Embryonic facial prominence (tissue), 1 donor: ENCODE data around the gene GJC3.
"Not testable (repeated sequence)": the region's sequence is repeated elsewhere in the genome, so short reads cannot be mapped to it uniquely, and the experiment has no call there.

Source experiments
- DNase-seq: peaks from one replicate; pipeline ENCODE4 v3.0.0-alpha.2; 2016; ENCODE audit errors: extremely low spot score

GJC3 gene

DNA sequence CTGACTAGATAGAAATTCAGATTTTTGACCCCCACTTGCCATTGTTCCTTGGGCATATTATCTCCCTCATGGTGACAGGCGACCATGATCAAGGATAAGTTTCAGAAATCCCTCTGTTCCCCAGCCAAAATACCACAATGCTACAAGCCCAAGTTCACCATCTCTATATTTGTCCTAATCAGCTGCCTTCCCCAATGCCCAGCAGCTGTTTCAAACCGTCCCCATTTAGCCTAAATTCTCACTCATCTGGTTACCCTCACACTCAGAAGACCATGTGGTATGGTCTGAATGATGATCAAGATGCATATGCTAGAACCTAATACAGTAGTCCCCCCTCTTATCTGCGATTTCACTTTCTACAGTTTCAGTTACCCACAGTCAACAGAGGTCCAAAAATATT lies 956 bp upstream of the GJC3 start:
- no peak for DNase-seq

DNA sequence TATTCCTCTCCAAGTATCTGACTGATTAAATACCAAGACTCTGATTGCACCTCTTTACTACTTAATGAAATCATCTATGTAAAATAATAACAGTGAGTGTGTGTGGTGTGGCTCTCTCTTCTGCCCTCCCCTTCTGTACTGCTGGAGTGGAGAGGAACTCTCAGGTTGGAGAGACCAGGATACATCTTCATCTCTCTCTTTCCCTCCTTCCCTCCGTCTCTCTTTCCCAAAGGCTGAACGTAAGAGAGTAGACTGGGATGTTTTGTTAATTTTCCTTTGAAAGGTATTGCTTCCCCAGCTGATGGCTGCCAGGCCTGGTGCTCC lies 272 bp upstream of the GJC3 start:
- no peak for DNase-seq

DNA sequence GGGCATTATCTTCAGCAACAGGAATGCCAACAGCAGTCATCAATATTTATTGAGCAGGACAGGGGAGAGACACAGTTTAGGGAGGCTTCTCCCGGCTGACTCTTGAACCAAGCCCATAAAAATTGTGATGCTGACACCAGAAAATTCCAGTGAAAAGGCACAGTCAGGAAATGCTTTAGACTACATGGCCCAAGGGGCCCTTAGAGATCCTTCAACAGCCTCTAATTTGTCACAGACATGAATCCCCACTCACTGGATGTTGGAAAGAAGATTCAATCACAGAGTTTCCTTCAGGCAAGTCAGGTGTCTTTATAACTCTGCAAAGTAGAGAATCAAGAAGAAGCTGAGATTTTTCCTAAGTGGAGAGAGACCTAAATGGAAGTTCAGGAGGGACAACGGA lies 1.2 kb downstream of the GJC3 start:
- DNase-seq: no peak

DNA sequence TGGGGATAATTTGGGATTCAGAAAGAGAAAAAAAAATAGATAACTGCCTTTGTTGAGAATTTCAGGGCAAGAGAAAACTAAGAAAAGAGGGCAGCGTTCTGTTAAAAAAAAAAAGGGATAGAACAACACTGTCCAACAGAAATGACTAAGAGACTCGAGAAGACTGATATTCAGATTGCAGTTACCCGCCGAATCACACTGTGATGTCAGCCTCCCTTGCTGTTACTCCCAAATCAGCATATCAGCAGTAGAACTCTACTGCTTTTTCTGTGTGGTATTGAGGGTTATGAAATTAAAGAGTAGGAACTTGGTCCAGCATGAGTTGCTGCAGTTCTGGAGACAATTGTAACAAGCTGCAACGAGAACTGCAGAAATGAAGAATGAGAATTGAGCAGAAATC lies 1.9 kb downstream of the GJC3 start:
- DNase-seq: no peak

DNA sequence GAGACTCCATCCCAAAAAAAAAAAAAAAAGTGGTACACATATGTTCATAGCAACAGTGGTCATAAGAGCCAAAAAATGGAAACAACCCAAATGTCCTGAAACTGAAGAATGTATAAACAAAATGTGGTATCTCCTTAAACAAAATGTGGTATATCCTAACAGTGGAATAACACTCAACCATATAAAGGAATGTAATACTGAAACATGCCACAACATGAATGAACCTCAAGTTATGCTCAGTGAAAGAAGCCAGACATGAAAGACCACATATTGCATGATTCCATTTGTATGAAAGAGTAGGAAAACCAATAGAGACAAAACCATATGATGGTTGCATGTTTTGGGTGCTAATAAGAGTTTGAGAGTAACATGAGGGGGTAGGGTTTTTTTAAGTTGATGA lies 3.1 kb downstream of the GJC3 start:
- no peak for DNase-seq

DNA sequence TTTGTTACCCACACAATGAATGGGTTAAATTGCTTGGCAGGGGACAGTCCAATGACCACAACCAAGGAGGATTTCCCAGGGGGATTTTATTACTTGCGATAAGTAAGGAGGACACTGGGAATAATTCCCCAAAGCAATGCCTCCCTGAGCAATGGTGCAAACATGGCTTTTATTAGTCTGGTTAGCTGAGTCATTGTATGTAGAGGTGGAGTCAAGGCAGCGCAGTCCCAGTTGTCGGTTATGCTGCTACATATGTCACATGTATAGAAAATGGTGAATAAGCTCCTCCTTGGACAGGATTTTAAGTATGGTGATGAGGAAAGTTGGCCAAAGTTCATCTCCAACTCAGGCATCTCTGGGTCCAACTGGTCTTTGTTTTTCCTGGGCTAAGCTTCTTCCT lies 6.2 kb downstream of the GJC3 start:
- no peak for DNase-seq

DNA sequence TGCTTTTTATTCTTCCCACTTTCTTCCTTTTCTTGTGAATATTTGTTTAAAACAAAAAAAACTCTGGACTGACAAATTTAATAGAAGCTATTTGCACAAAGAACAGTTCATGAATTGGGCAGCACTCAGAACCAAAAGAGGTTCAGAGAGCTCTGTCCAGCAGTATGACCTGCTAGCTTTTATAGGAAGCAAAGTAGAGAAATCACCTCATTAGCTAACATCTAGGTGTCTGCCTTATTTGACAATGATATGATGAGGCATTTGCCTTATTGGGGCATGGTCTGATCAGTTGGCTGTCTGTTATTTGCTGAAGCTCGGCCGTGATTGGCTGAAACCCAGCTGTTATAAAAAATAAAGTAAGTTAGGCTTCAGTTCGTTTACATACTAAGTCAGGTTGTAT lies 9.3 kb downstream of the GJC3 start:
- DNase-seq: no peak

DNA sequence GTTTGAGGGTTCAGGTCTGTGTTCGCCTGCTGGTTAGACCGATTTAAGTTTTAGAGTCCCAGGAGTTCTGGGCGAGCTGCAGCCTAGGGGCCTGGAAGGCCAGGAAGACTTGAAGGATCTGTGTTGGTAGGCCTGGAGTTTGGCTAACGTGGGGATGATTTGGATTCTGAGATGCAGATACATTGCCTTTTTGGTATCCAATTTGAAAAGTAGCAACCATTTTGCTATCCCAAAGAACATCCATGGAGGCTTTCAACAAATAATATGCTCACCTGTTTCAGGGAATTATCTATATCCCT lies 9.7 kb downstream of the GJC3 start:
- DNase-seq: no peak

DNA sequence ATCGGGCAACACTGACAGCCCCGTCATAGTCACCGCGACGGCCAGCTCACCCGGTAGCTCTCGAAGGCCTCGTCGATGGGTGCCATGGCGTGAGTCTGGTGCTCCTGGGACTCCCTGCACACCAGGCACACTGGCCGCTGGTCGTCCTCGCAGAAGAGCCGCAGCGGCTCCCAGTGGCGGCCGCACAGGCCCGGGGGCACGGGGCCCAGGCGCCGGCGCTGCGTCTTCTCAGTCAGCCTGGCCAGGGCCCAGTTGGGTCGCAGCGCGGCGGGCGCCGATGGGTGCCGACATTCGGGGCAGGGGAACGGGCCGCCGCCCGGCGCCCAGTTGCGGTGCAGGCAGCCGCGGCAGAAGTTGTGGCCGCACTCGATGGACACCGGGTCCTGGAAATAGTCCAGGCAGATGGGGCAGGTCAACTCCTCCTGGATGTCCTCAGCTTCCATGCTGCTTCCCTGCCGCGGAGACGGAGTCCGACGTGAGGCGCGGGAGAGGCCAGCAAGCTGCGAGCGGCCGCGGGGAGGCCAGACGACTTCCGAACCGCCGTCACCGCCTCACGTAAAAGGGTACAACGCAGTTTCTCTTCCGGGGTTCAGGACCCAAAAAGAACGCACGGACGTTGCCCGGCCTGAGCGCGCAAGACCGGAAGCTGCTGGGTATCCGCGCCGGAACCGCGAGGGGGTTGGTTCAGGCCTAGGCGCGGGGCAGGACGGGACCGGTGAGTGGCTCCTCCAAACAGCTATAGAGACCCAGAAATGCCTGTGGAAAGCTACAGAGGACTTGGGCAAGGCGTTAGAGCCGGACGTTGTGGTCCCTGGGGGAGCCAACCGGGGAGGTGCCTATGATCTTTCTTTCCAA lies 10.2 kb downstream of the GJC3 start, which contains the start of gene TRIM4:
Gene TRIM4, minus strand, starts transcription at position 572 of the 855 bp plus-strand sequence. Its CDS starts 129 bp downstream, at position 443.
- DNase-seq: peak; percentile 56

DNA sequence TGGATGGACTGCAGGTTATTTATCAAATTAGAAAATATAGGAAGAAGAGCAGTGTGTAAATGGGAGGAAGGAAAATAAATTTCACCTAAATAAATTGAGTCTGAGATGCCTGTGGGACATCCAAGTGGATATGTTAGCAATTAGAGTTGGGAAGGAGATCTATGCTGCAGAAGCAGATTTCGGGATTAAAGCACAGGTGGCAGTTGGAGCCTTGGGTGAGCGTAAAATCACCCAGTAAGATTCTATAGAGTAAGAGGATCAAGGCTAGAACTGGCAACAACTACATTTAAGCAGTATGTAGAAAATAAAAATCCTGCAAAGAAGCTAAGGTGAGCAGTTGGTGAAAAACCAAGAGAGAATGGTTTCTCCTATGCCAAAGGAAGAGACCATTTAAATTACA lies 18.4 kb downstream of the GJC3 start:
- no peak for DNase-seq

DNA sequence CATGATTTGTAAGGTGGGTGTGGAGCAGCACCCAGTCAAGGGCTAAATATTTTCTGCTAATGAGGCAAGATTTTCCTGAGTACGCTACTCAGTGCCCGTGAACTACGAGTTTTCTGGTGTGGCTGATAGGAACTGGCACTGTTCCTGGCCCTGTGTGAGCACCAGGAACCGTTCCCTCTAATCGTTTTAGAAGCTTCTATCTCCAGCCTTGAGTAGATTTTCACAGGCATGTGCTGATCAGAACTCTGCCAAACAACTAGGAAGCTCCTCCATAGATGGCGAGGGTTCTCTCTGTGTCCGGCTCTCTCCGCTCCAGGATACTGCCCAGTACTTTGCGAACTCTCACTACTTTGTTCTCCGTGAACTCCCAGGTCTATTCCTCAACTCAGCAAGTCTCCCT lies 27.8 kb downstream of the GJC3 start:
- no peak for DNase-seq

DNA sequence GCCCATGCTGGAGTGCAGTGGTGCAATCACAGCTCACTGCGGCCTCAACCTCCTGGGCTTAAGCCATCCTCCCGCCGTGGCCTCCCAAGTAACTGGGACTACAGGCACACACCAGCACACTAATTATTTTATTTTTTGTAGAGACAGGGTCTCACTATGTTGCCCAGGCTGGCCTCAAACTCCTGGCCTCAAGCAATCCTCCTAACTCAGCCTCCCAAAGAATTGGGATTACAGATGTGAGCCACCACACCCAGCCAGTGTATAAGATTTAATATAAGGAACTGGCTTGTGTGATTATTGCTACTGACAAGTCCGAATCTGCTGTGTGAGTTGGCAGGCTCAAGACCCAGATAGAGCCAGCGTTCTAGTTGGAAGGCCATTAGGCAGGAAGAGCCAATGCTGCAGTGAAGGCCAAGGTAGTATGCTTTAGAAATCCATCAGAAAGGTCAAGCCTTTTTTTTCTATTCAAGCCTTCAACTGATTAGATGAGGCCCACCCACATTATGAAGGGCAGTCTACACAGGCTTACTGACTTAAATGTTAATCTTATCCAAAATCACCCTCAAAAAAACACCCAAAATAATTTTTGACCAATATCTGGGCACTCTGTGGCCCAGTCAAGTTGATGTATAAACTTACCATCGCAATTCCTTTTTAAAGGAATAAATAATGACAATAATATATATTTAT lies 29.4 kb downstream of the GJC3 start:
- DNase-seq: no peak

DNA sequence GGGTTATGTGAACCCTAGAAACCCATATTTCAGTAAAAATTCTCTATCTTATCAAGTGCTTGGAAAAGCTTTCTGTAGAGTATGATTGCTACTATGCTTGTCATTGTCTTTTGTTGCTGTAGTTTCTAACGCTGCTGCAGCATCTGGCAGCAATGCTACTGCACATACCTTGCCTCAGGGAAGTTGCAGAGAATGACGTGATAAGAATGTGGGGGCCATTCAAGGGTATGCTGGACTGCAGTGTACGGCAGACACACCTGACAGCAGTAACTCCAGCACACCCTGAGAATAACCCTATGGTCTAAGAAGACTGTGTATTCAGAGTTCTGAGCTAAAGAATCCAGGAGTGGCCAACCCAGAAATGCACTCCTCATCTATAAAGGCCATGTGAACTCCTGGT lies 30.6 kb downstream of the GJC3 start:
- no peak for DNase-seq

DNA sequence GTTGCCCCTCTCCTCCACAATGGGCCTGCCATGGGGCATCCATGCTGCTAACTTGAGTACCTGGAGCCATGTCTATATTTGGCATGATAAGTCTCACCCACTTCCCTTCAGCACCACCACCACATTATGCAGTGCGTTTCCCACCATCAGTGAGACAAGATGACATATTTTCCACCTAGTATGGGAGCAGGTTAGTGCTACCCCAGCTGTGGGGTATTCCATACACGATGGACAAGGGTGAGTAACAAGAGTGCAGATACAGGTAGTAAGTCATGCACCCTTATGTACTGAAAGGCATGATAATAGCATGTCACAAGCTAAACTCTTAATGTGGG lies 31.4 kb downstream of the GJC3 start:
- no peak for DNase-seq

DNA sequence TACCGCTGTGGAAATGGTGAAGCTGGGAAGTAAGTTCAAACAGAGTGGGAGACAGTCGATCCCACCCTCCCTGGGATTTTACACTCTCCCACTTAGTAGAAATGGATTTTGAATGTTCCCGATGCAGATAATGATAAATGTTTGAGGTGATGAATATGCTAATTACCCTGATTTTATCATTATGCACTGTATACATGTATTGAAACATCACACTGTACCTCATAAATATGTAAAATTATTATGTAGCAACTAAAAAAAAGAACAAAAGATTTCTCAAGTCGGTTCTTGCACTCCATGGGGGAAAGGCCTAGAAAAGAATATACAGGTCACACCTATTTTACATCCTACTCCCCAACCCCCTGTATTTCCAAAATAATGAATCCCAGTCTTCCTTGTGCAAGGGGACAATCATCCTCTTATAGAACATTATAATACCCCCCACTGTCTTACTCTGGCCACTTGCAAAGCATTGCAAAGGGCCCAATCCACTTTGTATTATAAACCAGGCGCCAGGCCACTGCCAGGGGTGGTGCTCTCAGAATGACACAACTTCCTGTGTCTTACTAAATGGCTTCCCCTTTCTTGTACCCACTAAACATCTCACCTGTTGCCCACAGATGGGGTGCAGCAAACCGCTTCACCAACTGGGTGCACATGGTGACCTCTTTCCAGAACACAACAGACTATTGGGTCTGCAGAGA lies 31.9 kb downstream of the GJC3 start:
- DNase-seq: no peak

DNA sequence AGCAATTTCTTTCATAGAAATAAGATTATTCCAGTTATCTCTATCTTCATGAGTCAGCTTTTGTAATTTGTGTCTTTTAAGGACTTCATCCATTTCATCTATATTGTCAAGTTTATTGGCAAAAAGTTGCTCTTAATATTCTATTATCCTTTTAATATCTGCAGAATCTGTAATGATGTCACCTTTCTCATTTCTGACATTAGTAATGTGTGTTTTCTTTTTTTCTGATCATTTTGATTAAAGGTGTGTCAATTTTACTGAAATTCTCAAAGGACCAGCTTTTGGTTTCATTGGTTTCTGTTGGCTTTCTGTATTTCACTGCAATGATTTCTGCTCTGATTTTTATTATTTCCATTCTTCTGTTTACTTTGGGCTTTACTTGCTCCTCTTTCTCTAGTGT lies 34.7 kb downstream of the GJC3 start:
- no peak for DNase-seq

DNA sequence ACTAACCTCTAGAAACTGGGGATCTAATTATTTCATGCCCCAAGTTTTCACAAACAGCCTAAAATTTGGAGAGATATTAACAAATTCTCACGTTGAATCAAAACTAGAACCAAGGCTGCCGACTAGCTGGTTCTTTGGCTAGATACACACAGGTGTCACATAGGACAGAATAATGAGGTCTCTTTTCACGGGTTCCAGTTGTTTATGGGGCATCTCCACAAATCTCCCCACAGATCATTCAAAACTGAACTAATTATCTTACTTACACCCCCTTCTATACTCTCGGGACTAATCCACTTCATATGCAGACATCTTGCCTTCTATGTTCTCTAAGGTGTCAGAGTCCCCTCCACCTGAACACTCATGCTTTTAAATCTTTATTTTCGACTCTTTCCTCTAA lies 36.1 kb downstream of the GJC3 start:
- no peak for DNase-seq

DNA sequence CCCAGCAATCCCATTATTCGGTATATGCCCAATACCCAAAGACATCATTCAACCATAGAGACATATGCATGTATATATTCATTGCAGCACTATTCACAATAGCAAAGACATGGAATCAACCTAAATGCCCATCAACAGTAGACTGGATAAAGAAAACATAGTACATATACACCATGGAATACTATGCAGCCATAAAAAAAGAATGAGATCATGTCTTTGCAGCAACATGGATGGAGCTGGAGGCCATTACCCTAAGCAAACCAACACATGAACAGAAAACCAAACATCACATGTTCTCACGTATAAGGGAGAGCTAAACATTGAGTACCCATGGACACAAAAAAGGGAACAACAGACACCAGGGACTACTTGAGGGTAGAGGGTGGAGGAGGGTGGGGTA lies 39.1 kb downstream of the GJC3 start:
- DNase-seq: not testable (repeated sequence)

DNA sequence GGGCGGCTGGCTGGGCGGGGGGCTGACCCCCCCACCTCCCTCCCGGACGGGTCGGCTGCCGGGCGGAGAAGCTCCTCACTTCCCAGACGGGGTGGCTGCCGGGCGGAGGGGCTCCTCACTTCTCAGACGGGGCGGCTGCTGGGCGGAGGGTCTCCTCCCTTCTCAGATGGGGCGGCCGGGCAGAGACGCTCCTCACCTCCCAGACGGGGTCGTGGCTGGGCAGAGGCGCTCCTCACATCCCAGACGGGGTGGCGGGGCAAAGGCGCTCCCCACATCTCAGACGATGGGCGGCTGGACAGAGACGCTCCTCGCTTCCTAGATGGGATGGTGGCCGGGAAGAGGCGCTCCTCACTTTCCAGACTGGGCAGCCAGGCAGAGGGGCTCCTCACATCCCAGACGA lies 41.1 kb downstream of the GJC3 start:
- DNase-seq: not testable (repeated sequence)

DNA sequence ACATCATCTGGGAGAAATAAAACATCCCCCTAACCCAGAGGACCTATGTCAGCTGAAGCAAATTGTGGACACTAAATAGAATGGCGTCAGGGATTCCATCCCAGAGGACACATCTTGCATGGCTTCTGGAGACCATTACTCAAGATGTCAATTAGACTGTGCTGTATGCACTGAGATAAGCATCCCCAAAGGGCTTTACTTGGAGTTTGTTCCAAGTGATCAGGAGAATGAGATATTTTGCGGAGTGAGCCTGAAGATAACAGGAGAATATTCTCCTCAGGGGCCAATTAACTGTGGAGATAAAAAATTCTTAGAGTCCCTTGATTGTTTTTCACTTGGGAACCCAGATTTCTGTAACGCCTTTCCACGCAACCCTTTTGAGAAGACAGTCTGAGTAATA lies 48.0 kb downstream of the GJC3 start:
- DNase-seq: no peak

DNA sequence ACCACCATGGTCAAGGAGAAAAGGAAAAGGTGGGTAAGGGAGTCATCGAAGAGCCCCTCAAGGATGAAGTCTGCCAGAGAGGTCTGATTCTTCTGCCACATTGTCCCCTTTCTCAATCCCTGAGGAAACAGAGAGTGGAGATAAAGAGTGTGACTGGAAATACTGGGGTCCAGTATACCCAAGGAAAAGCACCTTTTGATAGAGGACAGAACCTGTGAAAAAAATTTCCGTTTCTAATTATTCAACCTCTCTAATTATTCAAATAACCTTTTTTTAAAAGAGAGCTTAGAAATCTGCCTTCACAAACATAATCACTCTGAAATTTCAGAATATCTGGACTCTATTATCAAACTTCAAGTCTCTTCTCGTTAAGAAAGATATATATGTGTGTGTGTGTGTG lies 52.5 kb downstream of the GJC3 start, which contains the start of gene OR2AE1:
Gene OR2AE1, minus strand, starts transcription at position 101 of the 400 bp plus-strand sequence. Its CDS starts 0 bp downstream, at position 101.
- DNase-seq: no peak

DNA sequence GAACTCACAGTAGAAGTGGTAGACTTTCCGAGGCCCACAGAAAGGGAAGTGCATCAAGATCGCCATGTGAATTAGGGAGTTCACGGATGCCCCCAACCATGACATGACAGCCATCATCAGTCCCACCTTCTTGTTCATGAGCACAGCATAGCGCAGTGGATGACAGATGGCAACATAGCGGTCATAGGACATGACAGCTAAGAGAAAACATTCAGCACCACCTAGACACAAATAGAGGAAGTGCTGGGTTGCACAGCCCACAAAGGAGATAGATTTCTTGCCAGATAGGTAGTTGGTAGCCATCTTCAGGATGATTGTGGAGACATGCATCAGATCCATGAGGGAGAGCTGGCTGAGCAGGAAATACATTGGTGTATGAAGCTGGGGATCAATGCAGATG lies 52.9 kb downstream of the GJC3 start:
- DNase-seq: no peak
